OCI-LY7 (cell line): Measurements from ENCODE around the gene HABP2.

Experiments used
- CTCF ChIP-seq: fragments of 200-600 bp; sonication (generic); conservative IDR thresholded peaks from 2 replicates; pipeline ENCODE4 v1.5.1; 2014; ENCODE audit warnings: mild to moderate bottlenecking, antibody characterized with exemption, low read length, moderate library complexity, mixed read lengths
- EZH2phosphoT487 ChIP-seq: fragments of 200-600 bp; sonication (generic); IDR thresholded peaks from 2 replicates; pipeline ENCODE4 v1.6.1; 2018; ENCODE audit warnings: low read depth, borderline replicate concordance, mild to moderate bottlenecking, mixed run types, antibody characterized with exemption, low read length, moderate library complexity, mixed read lengths

- no peak for TF ChIP-seq CTCF
- TF ChIP-seq EZH2phosphoT487 = no peak
Measured at GRCh38 chr10:113520261-113520660, 32.6 kb upstream of the HABP2 start.
